ENCODE results near the gene WDR45.
"Not testable (repeated sequence)": the region's sequence is repeated elsewhere in the genome, so short reads cannot be mapped to it uniquely, and the experiment has no call there.

WDR45 gene

GRCh38 chrX:49079489-49080428 lies at the start of gene WDR45:
Gene WDR45, minus strand, starts transcription at chrX:49079887. Its CDS starts 1,792 bp downstream, at chrX:49078095.
- H3K4me3 ChIP-seq (ENCODE audit: low read length): peak within 1 kb of the TSS; percentile 70
- DNase-seq (ENCODE audit: low read depth): peak; percentile 65
- TF ChIP-seq CTCF (IDR thresholded peaks at IDR 0.05; ENCODE audit: insufficient read depth, low read depth, low read length, missing control alignments): no peak

DNA sequence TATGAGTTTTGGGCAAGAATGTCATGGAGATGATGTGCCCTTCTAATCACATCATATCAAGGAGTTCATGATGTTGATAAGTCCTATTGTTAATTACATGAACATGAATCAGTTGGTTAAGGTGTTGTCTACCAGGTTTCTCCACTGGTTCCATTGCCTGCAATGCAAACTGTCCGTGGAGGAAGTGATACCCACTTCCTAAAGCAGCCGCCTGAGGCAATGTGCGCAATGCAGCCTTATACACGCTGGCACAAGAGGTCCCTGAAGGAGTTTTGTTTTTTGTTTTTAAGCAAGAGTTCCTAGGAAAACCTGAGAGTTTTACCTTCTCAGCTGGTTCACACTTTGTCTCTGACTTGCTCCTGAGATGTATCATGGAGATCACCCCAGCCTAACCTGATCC lies 49.7 kb upstream of the WDR45 start:
- no peak overlapping the region for H3K4me3 ChIP-seq (ENCODE audit: low read length)
- TF ChIP-seq CTCF (IDR thresholded peaks at IDR 0.05; ENCODE audit: insufficient read depth, low read depth, low read length, missing control alignments): no peak

DNA sequence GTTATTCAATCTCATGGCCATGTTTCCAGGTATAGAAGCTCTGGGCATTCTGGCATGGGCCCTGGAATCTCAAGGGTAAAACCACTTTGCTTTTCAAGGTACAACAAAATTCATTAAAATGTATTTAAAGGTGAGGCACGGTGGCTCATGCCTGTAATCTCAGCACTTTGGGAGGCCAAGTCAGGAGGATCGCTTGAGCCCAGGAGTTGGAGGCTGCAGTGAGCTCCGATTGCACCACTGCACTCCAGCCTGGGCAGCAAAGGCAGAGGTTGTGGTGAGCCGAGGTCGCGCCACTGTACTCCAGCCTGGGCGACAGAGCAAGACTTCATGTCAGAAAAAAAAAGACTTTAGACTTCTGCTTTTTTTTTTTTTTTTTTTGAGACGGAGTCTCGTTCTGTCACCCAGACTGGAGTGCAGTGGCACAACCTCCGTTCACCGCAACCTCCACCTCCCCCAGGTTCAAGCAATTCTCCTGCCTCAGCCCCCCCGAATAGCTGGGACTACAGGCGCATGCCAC lies 48.1 kb upstream of the WDR45 start:
- not testable (repeated sequence) for H3K4me3 ChIP-seq (ENCODE audit: low read length); DNase-seq (ENCODE audit: low read depth)

More for the DNA sequence above, 49.7 kb upstream of the WDR45 start:
- peak; percentile 1 for DNase-seq (ENCODE audit: low read depth)

- no peak for DNase-seq (ENCODE audit: low read depth)
- TF ChIP-seq CTCF (IDR thresholded peaks at IDR 0.05; ENCODE audit: insufficient read depth, low read depth, low read length, missing control alignments): no peak
- peak overlapping the region; percentile 74 for H3K4me3 ChIP-seq (ENCODE audit: low read length)
Measured at GRCh38 chrX:49122499-49122898, 42.8 kb upstream of the WDR45 start.

- peak; percentile 14 for DNase-seq (ENCODE audit: low read depth)
- H3K4me3 ChIP-seq (ENCODE audit: low read length): no peak overlapping the region
- no peak for TF ChIP-seq CTCF (IDR thresholded peaks at IDR 0.05; ENCODE audit: insufficient read depth, low read depth, low read length, missing control alignments)
Measured at GRCh38 chrX:49120091-49120490, 40.4 kb upstream of the WDR45 start.

GRCh38 chrX:49117581-49117980 lies 37.9 kb upstream of the WDR45 start:
- no peak for DNase-seq (ENCODE audit: low read depth)
- no peak overlapping the region for H3K4me3 ChIP-seq (ENCODE audit: low read length)
- no peak for TF ChIP-seq CTCF (IDR thresholded peaks at IDR 0.05; ENCODE audit: insufficient read depth, low read depth, low read length, missing control alignments)

GRCh38 chrX:49116716-49117115 lies 37.0 kb upstream of the WDR45 start:
- H3K4me3 ChIP-seq (ENCODE audit: low read length): no peak overlapping the region
- no peak for DNase-seq (ENCODE audit: low read depth)
- TF ChIP-seq CTCF (IDR thresholded peaks at IDR 0.05; ENCODE audit: insufficient read depth, low read depth, low read length, missing control alignments): no peak

Data from epithelial cell of esophagus (primary cell).